Measurements from ENCODE around the gene NCKAP1. TPM values are rescaled to one million over a fixed set of nuclear protein-coding genes. Genes with fewer than 3 reads are reported as not detected.

Gene NCKAP1
- total RNA-seq, 2 donors from 2014 or later: 19.8 to 59.9 TPM

DNA sequence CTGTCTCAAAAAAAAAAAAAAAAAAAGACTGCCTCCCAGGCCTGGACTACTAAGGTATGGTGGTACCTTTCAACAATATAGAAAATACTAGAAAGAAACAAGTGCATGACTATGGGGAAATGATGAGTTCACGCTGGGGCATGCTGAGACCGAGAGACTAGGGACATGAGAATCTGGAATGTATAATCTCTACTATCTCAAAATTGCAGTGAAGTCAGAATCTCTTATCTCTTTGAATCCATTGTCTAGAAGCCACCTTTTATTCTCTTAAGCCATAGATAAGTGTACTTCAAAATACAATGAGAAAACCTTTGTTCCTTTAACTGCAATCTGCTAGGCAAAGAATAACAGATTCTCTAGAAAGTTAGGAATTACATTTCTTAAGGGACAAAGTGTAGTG, 177.4 kb downstream of the NCKAP1 start:
- intact Hi-C loops (cut with DNase I): no loop called here
- TF ChIP-seq POLR2A (IDR thresholded peaks at IDR 0.05): no peak
- TF ChIP-seq, protein P1, sequence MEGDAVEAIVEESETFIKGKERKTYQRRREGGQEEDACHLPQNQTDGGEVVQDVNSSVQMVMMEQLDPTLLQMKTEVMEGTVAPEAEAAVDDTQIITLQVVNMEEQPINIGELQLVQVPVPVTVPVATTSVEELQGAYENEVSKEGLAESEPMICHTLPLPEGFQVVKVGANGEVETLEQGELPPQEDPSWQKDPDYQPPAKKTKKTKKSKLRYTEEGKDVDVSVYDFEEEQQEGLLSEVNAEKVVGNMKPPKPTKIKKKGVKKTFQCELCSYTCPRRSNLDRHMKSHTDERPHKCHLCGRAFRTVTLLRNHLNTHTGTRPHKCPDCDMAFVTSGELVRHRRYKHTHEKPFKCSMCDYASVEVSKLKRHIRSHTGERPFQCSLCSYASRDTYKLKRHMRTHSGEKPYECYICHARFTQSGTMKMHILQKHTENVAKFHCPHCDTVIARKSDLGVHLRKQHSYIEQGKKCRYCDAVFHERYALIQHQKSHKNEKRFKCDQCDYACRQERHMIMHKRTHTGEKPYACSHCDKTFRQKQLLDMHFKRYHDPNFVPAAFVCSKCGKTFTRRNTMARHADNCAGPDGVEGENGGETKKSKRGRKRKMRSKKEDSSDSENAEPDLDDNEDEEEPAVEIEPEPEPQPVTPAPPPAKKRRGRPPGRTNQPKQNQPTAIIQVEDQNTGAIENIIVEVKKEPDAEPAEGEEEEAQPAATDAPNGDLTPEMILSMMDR (IDR thresholded peaks at IDR 0.05): no peak
- no peak overlapping the region for H3K4me3 ChIP-seq
- no peaks in the 10 kb centered on the region for H3K9me3 ChIP-seq
- ATAC-seq (no peak), DNase-seq (no peak)
- H3K4me1 ChIP-seq: peaks cover 7% of the 10 kb centered on the region
- H3K27ac ChIP-seq: no peak overlapping the region
- H3K36me3 ChIP-seq (replicated peaks in 1 of 2; ENCODE audit: insufficient read depth in 1 of 2, low read depth in 2 of 2): no peaks in the 10 kb centered on the region
- WGBS, 2 donors: 96 to 98% methylated on average over 2 of the region's 2 CpGs
- no peaks in the 10 kb centered on the region for H3K27me3 ChIP-seq

Small RNA genes within 50 kb of the gene (small RNA-seq; reads per million reads assigned to genes)
- gene RF00019 (not detected), gene RF00599 (not detected), gene RNU6-1122P (not detected)

Other genes starting within 250 kb of the NCKAP1 start
- 1 to 10 TPM in 1 of 2 donors, under 1 TPM in 1; 0.66 to 2.9 TPM for gene FRZB, start 171.8 kb downstream of the NCKAP1 start, total RNA-seq
- gene DUSP19, start 40.3 kb upstream of the NCKAP1 start, total RNA-seq: 1 to 10 TPM; 1.6 to 2.0 TPM
- 1 to 10 TPM; 4.0 to 6.2 TPM for gene NUP35, start 86.0 kb upstream of the NCKAP1 start, total RNA-seq

Data from body of pancreas (tissue), 4 donors.